ENCODE results near the gene CLDN4. TPM values are rescaled to one million over a fixed set of nuclear protein-coding genes. Genes with fewer than 3 reads are reported as not detected.

The CLDN4 gene
- total and polyA plus RNA-seq, 2 experiments from 2014 or later = 11.6 to 19.4 TPM

- Mint-ChIP-seq H3K9me3 (peaks cover 15% of the 10 kb centered on the region), H3K4me3 (peak overlapping the region; percentile 63), H3K4me1 (peaks cover 70% of the 10 kb centered on the region), H3K27ac (peak overlapping the region; percentile 97), H3K27me3 (ENCODE audit: insufficient read depth, low read depth, poor library complexity) (peaks cover 12% of the 10 kb centered on the region), H3K36me3 (ENCODE audit: low read depth) (peaks cover 15% of the 10 kb centered on the region; the same call in 2 of the 3 replicates)
- ATAC-seq (no peak; the same call in 2 of the 3 replicates), DNase-seq (ENCODE audit: low spot score) (peak; percentile 20)
- Histone ChIP-seq H3K36me3 (ENCODE audit: insufficient read depth) (no peaks in the 10 kb centered on the region), H3K4me3 (peak overlapping the region; percentile 47), H3K9me2 (ENCODE audit: insufficient read depth) (no peaks in the 10 kb centered on the region), H3K27ac (ENCODE audit: low read depth) (peak overlapping the region; percentile 94; the same call in 1 of the 2 replicates), H4K20me1 (replicated peaks; ENCODE audit: insufficient read depth) (no peaks in the 10 kb centered on the region), H3K27me3 (ENCODE audit: insufficient read depth) (no peaks in the 10 kb centered on the region), H3F3A (replicated peaks; ENCODE audit: low read depth) (peaks cover 10% of the 10 kb centered on the region), H3K4me1 (ENCODE audit: insufficient read depth) (peaks cover 67% of the 10 kb centered on the region), H3K4me2 (peak overlapping the region; percentile 80), H2AFZ (no peak overlapping the region), H3K79me2 (replicated peaks; ENCODE audit: insufficient read depth) (no peaks in the 10 kb centered on the region)
- no peak for TF ChIP-seq CTCF (conservative IDR thresholded peaks at IDR 0.05; ENCODE audit: low read depth in 2 of 2)
These were observed 713 bp downstream of the CLDN4 start for GRCh38 chr7:73831584-73831833.

- DNase-seq (ENCODE audit: low spot score) (peak; percentile 96), ATAC-seq (peak; percentile 73)
- H3K4me1 ChIP-seq (ENCODE audit: insufficient read depth) = peaks cover 62% of the 10 kb centered on the region
- Mint-ChIP-seq H3K27me3 (ENCODE audit: insufficient read depth, low read depth, poor library complexity) (peaks cover 12% of the 10 kb centered on the region), H3K9me3 (peaks cover 15% of the 10 kb centered on the region), H3K36me3 (ENCODE audit: low read depth) (peaks cover 15% of the 10 kb centered on the region; the same call in 2 of the 3 replicates), H3K27ac (peak overlapping the region; percentile 97), H3K4me1 (peaks cover 65% of the 10 kb centered on the region), H3K4me3 (peak overlapping the region; percentile 63)
- peak overlapping the region; percentile 80 for H3K4me2 ChIP-seq
- H3K36me3 ChIP-seq (ENCODE audit: insufficient read depth) = no peaks in the 10 kb centered on the region
- peaks cover 6% of the 10 kb centered on the region for H3F3A ChIP-seq (replicated peaks; ENCODE audit: low read depth)
- no peaks in the 10 kb centered on the region for H3K79me2 ChIP-seq (replicated peaks; ENCODE audit: insufficient read depth)
- H3K27ac ChIP-seq (ENCODE audit: low read depth) = peak overlapping the region; percentile 94
- peak overlapping the region; percentile 47 for H3K4me3 ChIP-seq
- H3K27me3 ChIP-seq (ENCODE audit: insufficient read depth) = no peaks in the 10 kb centered on the region
- H3K9me2 ChIP-seq (ENCODE audit: insufficient read depth) = no peaks in the 10 kb centered on the region
- H4K20me1 ChIP-seq (replicated peaks; ENCODE audit: insufficient read depth) = no peaks in the 10 kb centered on the region
- no peak overlapping the region for H2AFZ ChIP-seq
- TF ChIP-seq CTCF (conservative IDR thresholded peaks at IDR 0.05; ENCODE audit: low read depth in 2 of 2) (no peak), ETS1 (IDR thresholded peaks at IDR 0.05) (0 out of 2 replicates have a peak, but pooled peaks have one; percentile 19), CREB1 (CRISPR knock-in tag; IDR thresholded peaks at IDR 0.05; ENCODE audit: low read depth) (peak; percentile 39; the same call in 1 of the 2 replicates), POLR2AphosphoS5 (IDR thresholded peaks at IDR 0.05; ENCODE audit: low read depth) (peak; percentile 75; the same call in 1 of the 2 replicates)
These were observed 1.2 kb downstream of the CLDN4 start for GRCh38 chr7:73831834-73832651.
